Activated CD8-positive, alpha-beta memory T cell treated with anti-CD3 and anti-CD28 coated beads, Interleukin-2, amount 10 ng/mL, durations not matched to agents 7 days and 5 days (primary cell): ENCODE measurements around the gene PTPRM. TPM values are rescaled to one million over a fixed set of nuclear protein-coding genes. Genes with fewer than 3 reads are reported as not detected.

Source experiments
- ATAC-seq: fragments of 150-1000 bp; cut with Tn5 transposase; one replicate; pipeline ENCODE4 v1.10.0; 2021; ENCODE audit warnings: moderate library complexity
- CTCF ChIA-PET: fragments of 350-600 bp; sonication (Branson Sonifier 250); formaldehyde crosslinking; loops from one replicate; lab custom pipeline; 2021; ENCODE audit warnings: antibody characterized with exemption; lab: Charles Lee
- DNase-seq: peaks from one replicate; pipeline ENCODE4 v3.0.0-alpha.2; 2020
- H3K27ac Mint-ChIP-seq: one replicate; pipeline ENCODE4 v1.8.0; 2021; ENCODE audit warnings: mild to moderate bottlenecking, mixed read lengths
- H3K27me3 Mint-ChIP-seq: one replicate; pipeline ENCODE4 v1.8.0; 2021; ENCODE audit warnings: mixed read lengths
- H3K36me3 Mint-ChIP-seq: one replicate; pipeline ENCODE4 v1.8.0; 2021; ENCODE audit warnings: mild to moderate bottlenecking, mixed read lengths
- H3K4me1 Mint-ChIP-seq: one replicate; pipeline ENCODE4 v1.8.0; 2021; ENCODE audit warnings: mixed read lengths
- H3K4me3 Mint-ChIP-seq: one replicate; pipeline ENCODE4 v1.8.0; 2021; ENCODE audit warnings: mild to moderate bottlenecking, moderate library complexity, mixed read lengths
- H3K9me3 Mint-ChIP-seq: one replicate; pipeline ENCODE4 v1.8.0; 2022; ENCODE audit warnings: low read depth, mixed read lengths
- total RNA-seq, 2 experiments: library from RNA; stranded (reverse); gene quantifications; one replicate each; pipeline ENCODE4 v1.2.3, GENCODE V29; 2021

Gene PTPRM
- total RNA-seq, 2 experiments from 2014 or later, result 3.1 to 5.7 TPM

GRCh38 chr18:8366070-8366469, 799.0 kb downstream of the PTPRM start:
- no peak overlapping the region for H3K4me3 Mint-ChIP-seq
- H3K4me1 Mint-ChIP-seq, result no peaks in the 10 kb centered on the region
- no peaks in the 10 kb centered on the region for H3K9me3 Mint-ChIP-seq
- peaks cover 17% of the 10 kb centered on the region for H3K27me3 Mint-ChIP-seq
- DNase-seq, result no peak
- CTCF ChIA-PET, result no interaction called here
- no peak overlapping the region for H3K27ac Mint-ChIP-seq
- ATAC-seq, result no peak
- no peaks in the 10 kb centered on the region for H3K36me3 Mint-ChIP-seq

DNA sequence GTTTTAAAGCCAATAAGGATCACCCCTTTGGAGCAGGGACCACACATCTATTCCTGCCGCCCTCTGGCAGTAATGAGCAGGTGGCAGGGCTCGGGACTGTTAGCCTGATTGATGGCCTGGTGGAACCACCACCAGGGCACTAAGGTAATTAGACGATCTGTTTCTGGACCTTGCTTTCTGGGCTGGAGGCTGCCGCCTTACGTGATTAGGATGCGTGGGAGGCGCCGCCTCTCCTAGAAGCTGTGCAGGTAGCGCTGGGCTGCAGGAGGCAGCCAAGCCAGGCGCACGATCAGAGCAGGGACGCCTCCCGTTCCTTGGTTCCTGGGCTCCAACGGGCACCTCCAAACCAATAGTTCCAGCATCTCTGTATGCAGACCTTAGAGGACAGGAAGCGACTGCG, 799.5 kb downstream of the PTPRM start:
- DNase-seq (no peak), ATAC-seq (no peak)
- Mint-ChIP-seq H3K4me3 (no peak overlapping the region), H3K36me3 (no peaks in the 10 kb centered on the region), H3K9me3 (no peaks in the 10 kb centered on the region), H3K27ac (no peak overlapping the region), H3K4me1 (no peaks in the 10 kb centered on the region), H3K27me3 (peaks cover 17% of the 10 kb centered on the region)
- CTCF ChIA-PET, result no interaction called here

- no peak for DNase-seq
- Mint-ChIP-seq H3K4me3 (no peak overlapping the region), H3K9me3 (no peaks in the 10 kb centered on the region), H3K27ac (no peak overlapping the region), H3K36me3 (no peaks in the 10 kb centered on the region), H3K4me1 (no peaks in the 10 kb centered on the region), H3K27me3 (peaks cover 17% of the 10 kb centered on the region)
- CTCF ChIA-PET, result no interaction called here
- peak; percentile 23 for ATAC-seq
These were observed 800.3 kb downstream of the PTPRM start for GRCh38 chr18:8367217-8367988.

- ATAC-seq (no peak), DNase-seq (no peak)
- Mint-ChIP-seq H3K4me3 (no peak overlapping the region), H3K27me3 (peaks cover 17% of the 10 kb centered on the region), H3K9me3 (no peaks in the 10 kb centered on the region), H3K36me3 (no peaks in the 10 kb centered on the region), H3K27ac (no peak overlapping the region), H3K4me1 (no peaks in the 10 kb centered on the region)
- CTCF ChIA-PET, result no interaction called here
These were observed 801.5 kb downstream of the PTPRM start for GRCh38 chr18:8368512-8369217.

- no peaks in the 10 kb centered on the region for H3K27me3 Mint-ChIP-seq
- no peak overlapping the region for H3K27ac Mint-ChIP-seq
- H3K9me3 Mint-ChIP-seq, result no peaks in the 10 kb centered on the region
- no peak overlapping the region for H3K4me3 Mint-ChIP-seq
- H3K4me1 Mint-ChIP-seq, result no peaks in the 10 kb centered on the region
- H3K36me3 Mint-ChIP-seq, result no peaks in the 10 kb centered on the region
- CTCF ChIA-PET, result interaction anchor here (1.2 kb wide), 1 partner anchor 12 kb away, joined by 3 read pairs; no protein-coding TSS in a partner anchor
- ATAC-seq (no peak), DNase-seq (no peak)
These were observed 806.4 kb downstream of the PTPRM start for GRCh38 chr18:8373486-8373885.

- no peaks in the 10 kb centered on the region for H3K4me1 Mint-ChIP-seq
These were observed 807.6 kb downstream of the PTPRM start for GRCh38 chr18:8374676-8375075.

DNA sequence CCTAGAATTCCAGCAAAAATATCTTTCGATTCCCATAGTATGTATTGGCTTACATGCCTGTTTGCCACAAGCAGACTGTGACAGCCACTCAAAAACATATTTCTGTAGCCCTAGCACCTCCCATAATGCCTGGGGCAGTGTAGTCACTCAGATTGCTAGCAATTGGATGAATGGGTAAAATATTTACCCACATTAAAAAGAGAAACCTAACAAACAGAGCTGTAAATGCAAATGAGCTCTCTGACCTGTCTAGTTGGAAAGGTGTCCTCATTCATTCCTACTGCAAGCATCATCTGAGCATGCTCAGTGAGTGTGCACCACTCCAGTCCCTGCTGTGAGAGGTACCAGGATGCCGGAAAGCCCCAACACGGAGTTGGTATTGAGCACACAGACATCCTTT, 808.1 kb downstream of the PTPRM start:
- DNase-seq, result no peak
- Mint-ChIP-seq H3K9me3 (no peaks in the 10 kb centered on the region), H3K36me3 (no peaks in the 10 kb centered on the region), H3K4me3 (no peak overlapping the region), H3K4me1 (no peaks in the 10 kb centered on the region), H3K27me3 (no peaks in the 10 kb centered on the region), H3K27ac (no peak overlapping the region)
- CTCF ChIA-PET, result no interaction called here
- ATAC-seq, result no peak

More at GRCh38 chr18:8374676-8375075, 807.6 kb downstream of the PTPRM start:
- Mint-ChIP-seq H3K27ac (no peak overlapping the region), H3K36me3 (no peaks in the 10 kb centered on the region), H3K4me3 (no peak overlapping the region), H3K9me3 (no peaks in the 10 kb centered on the region), H3K27me3 (no peaks in the 10 kb centered on the region)
- ATAC-seq, result no peak
- CTCF ChIA-PET, result interaction anchor here (0.6 kb wide), 1 partner anchor 1277 kb away, joined by 4 read pairs; no protein-coding TSS in a partner anchor
- no peak for DNase-seq

- Mint-ChIP-seq H3K4me1 (no peaks in the 10 kb centered on the region), H3K36me3 (no peaks in the 10 kb centered on the region), H3K9me3 (no peaks in the 10 kb centered on the region), H3K27ac (no peak overlapping the region), H3K4me3 (no peak overlapping the region), H3K27me3 (no peaks in the 10 kb centered on the region)
- DNase-seq (no peak), ATAC-seq (no peak)
- CTCF ChIA-PET, result no interaction called here
These were observed 809.0 kb downstream of the PTPRM start for GRCh38 chr18:8376113-8376512.

DNA sequence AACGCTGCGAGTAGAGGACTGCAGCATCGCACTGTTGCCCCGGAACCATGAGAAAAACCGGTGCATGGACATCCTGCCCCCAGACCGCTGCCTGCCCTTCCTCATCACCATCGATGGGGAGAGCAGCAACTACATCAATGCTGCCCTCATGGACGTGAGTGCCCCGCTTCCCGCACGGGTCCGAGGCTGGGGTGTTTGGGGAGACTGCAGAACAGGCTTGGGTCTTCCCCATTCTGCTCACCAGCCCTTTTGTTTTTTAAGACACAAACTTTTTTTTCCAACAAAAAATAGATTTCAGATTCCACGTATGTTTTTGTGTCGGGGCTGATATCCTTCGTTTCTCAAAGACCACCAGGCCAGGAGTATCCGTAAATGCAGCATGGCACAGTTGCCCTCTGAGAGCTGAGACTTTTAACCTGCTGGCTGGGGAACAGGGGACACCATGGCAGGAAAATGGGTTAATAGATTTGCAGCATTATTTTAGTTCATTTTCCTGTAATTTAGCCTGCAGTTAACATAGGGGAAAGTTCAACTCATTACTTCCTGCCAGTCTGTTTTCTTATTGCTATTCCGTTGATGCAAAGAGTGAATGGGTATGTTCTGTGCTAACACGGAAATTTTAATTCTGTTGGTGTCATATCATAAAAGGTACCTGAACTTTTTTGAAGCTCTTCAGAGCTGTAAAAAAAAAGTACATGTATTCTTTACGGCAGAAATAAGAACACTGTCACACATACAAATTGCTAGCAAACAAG, 812.2 kb downstream of the PTPRM start:
- DNase-seq (no peak), ATAC-seq (no peak)
- H3K4me1 Mint-ChIP-seq, result no peaks in the 10 kb centered on the region
- no peak overlapping the region for H3K4me3 Mint-ChIP-seq
- CTCF ChIA-PET, result no interaction called here
- H3K27me3 Mint-ChIP-seq, result no peaks in the 10 kb centered on the region
- no peaks in the 10 kb centered on the region for H3K9me3 Mint-ChIP-seq
- no peak overlapping the region for H3K27ac Mint-ChIP-seq
- H3K36me3 Mint-ChIP-seq, result no peaks in the 10 kb centered on the region

DNA sequence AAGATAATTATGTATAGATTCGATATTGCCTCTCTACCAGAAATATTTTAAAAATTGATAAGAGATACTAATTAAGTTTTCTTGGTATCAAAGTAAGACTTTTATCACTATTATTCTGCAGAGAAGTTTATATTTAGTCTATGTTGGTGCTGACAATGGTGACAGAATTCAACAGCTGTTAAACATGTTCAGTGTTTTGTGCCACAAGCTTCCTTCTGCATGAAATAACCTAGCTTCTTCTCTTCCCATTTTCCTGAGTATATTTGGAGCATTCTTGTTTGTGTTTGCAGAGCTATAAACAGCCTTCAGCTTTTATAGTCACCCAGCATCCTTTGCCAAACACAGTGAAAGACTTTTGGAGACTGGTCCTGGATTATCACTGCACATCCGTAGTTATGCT, 812.9 kb downstream of the PTPRM start:
- no peak overlapping the region for H3K4me3 Mint-ChIP-seq
- no peaks in the 10 kb centered on the region for H3K36me3 Mint-ChIP-seq
- H3K4me1 Mint-ChIP-seq, result no peaks in the 10 kb centered on the region
- H3K27me3 Mint-ChIP-seq, result no peaks in the 10 kb centered on the region
- CTCF ChIA-PET, result no interaction called here
- ATAC-seq (no peak), DNase-seq (no peak)
- H3K27ac Mint-ChIP-seq, result no peak overlapping the region
- H3K9me3 Mint-ChIP-seq, result no peaks in the 10 kb centered on the region

DNA sequence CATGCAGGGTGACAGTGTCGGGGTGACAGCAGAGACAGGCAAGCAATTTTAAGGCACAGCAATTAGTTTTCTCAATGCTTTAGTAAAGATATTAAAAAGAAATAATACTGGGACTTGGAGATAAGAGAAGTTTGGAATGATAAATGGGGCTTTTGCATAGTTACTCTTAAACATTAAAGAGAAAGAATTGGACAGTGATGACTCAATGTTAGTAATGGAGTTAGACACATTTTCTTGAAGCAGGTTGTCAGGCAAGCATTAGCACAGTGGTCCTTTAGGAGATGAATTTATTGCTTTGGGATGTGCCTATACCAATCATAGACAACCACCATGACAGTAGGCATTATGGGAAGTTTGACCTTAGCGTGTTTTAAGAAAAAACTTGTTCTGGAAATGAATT, 813.8 kb downstream of the PTPRM start:
- Mint-ChIP-seq H3K36me3 (no peaks in the 10 kb centered on the region), H3K4me1 (no peaks in the 10 kb centered on the region), H3K27me3 (no peaks in the 10 kb centered on the region), H3K9me3 (no peaks in the 10 kb centered on the region), H3K4me3 (no peak overlapping the region), H3K27ac (no peak overlapping the region)
- DNase-seq (no peak), ATAC-seq (no peak)
- CTCF ChIA-PET, result no interaction called here

DNA sequence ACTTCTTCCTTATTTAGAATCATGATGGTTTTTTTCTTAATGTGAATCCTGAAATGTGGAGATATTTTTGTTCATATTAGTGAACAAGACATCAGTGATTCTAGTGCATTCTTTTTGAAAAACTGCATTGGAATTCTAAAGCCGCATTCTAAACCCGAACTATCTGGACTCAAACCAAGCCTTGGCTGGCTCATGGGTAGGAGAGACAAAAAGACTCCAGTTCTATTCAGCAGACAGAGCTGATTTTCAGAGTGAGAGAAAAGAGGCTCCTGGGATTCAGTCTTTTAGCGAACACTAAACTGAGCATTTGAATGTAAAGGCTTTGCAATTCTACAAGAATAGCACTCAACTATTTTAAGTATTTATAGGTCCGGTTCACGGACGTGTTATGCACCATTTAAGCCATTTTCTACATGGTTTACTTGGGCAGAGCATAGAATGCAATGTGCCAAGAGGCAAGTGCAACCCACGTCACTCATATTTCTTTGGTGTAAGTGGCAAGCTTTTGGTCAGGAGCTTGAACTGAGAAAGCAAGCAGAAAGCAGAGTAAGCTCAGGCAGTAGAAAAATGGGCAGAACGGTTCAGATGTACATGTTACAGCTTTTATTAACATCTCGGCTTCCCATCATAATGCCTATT, 814.8 kb downstream of the PTPRM start:
- no peaks in the 10 kb centered on the region for H3K9me3 Mint-ChIP-seq
- DNase-seq, result no peak
- no peaks in the 10 kb centered on the region for H3K4me1 Mint-ChIP-seq
- no peaks in the 10 kb centered on the region for H3K27me3 Mint-ChIP-seq
- no peak overlapping the region for H3K4me3 Mint-ChIP-seq
- no peak for ATAC-seq
- H3K36me3 Mint-ChIP-seq, result no peaks in the 10 kb centered on the region
- CTCF ChIA-PET, result no interaction called here
- no peak overlapping the region for H3K27ac Mint-ChIP-seq

DNA sequence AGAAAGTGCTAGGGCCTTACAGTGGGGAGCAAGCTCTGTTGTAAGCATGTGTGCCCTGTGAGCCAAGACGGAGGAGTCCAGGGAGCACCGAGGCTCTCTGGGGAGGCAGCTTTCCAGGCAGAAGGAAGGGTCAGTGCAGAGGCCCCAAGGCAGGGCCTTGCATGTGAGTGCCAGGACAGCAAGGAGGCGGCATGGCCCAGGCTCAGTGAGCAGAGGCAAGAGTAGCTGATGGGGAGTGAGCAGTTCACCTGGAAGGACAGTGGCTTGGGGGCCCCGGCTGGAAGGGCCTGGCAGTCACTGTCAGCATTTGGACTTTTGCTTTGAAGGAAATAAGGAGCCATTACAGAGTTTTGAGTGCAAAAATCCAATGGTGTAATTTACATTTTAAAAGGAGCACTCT, 818.3 kb downstream of the PTPRM start:
- no peaks in the 10 kb centered on the region for H3K9me3 Mint-ChIP-seq
- H3K27ac Mint-ChIP-seq, result no peak overlapping the region
- no peak for DNase-seq
- CTCF ChIA-PET, result no interaction called here
- H3K36me3 Mint-ChIP-seq, result no peaks in the 10 kb centered on the region
- H3K27me3 Mint-ChIP-seq, result no peaks in the 10 kb centered on the region
- H3K4me1 Mint-ChIP-seq, result no peaks in the 10 kb centered on the region
- H3K4me3 Mint-ChIP-seq, result no peak overlapping the region
- no peak for ATAC-seq
